Thyroid gland (tissue), 4 donors: Measurements from ENCODE around the gene NFAM1.

ENCODE experiments used
- POLR2A ChIP-seq, 2 donors: fragments of 450-650 bp; IDR thresholded peaks; one replicate each; pipeline ENCODE4 v1.6.1; 2017; ENCODE audit warnings: antibody characterized with exemption in 2 of 2, mild to moderate bottlenecking in 2 of 2, moderate library complexity in 1 of 2
- TF ChIP-seq, protein P1 (sequence below), 6 experiments: fragments of 200-600 bp in 3 of 6; fragments of 450-650 bp in 3 of 6; sonication (generic) in 3 of 6; IDR thresholded peaks; one replicate each; pipeline ENCODE4 v1.5.1; 2016 to 2019; ENCODE audit warnings: antibody characterized with exemption in 6 of 6, mild to moderate bottlenecking in 2 of 6, inconsistent platforms in 1 of 6, moderate library complexity in 1 of 6

- TF ChIP-seq, protein P1, sequence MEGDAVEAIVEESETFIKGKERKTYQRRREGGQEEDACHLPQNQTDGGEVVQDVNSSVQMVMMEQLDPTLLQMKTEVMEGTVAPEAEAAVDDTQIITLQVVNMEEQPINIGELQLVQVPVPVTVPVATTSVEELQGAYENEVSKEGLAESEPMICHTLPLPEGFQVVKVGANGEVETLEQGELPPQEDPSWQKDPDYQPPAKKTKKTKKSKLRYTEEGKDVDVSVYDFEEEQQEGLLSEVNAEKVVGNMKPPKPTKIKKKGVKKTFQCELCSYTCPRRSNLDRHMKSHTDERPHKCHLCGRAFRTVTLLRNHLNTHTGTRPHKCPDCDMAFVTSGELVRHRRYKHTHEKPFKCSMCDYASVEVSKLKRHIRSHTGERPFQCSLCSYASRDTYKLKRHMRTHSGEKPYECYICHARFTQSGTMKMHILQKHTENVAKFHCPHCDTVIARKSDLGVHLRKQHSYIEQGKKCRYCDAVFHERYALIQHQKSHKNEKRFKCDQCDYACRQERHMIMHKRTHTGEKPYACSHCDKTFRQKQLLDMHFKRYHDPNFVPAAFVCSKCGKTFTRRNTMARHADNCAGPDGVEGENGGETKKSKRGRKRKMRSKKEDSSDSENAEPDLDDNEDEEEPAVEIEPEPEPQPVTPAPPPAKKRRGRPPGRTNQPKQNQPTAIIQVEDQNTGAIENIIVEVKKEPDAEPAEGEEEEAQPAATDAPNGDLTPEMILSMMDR (IDR thresholded peaks at IDR 0.05) = no peak
- no peak for TF ChIP-seq POLR2A (IDR thresholded peaks at IDR 0.05)
Observed at GRCh38 chr22:42462016-42462415, 29.8 kb upstream of the NFAM1 start.
